Breast epithelium (tissue), 4 donors: Measurements from ENCODE around the gene ABLIM2. TPM values are rescaled to one million over a fixed set of nuclear protein-coding genes. Genes with fewer than 3 reads are reported as not detected.

Experiments
- DNase-seq, 2 donors: peaks; one replicate each; pipeline ENCODE4 v3.0.0-alpha.2; 2019; ENCODE audit warnings: low spot score in 2 of 2
- H3K27ac ChIP-seq, 2 donors: fragments of 200-600 bp; sonication (generic) in 1 of 2; one replicate each; pipeline ENCODE4 v1.5.1; 2016 to 2019; ENCODE audit warnings: mild to moderate bottlenecking in 1 of 2
- H3K27me3 ChIP-seq, 2 donors: fragments of 200-600 bp; sonication (generic) in 1 of 2; one replicate each; pipeline versions ENCODE4 v1.5.1 to v1.6.0; 2017 to 2019; ENCODE audit warnings: control low read depth in 1 of 2, mild to moderate bottlenecking in 1 of 2
- H3K36me3 ChIP-seq: fragments of 200-600 bp; one replicate; pipeline ENCODE4 v1.5.1; 2019
- H3K4me1 ChIP-seq, 2 donors: fragments of 200-600 bp; sonication (generic); one replicate each; pipeline ENCODE4 v1.5.1; 2016 to 2019; ENCODE audit warnings: control low read depth in 1 of 2
- H3K4me3 ChIP-seq, 3 donors: fragments of 200-600 bp; sonication (generic); 1 replicate in 2 of 3; 2 replicates in 1 of 3; pipeline ENCODE4 v1.5.1; 2016 to 2019; ENCODE audit warnings: mild to moderate bottlenecking in 3 of 3, moderate library complexity in 2 of 3
- H3K9me3 ChIP-seq, 2 donors: fragments of 200-600 bp; sonication (generic) in 1 of 2; one replicate each; pipeline ENCODE4 v1.5.1; 2016 to 2019; ENCODE audit warnings: control low read depth in 1 of 2
- CTCF ChIP-seq, 3 donors: fragments of 450-650 bp; IDR thresholded peaks; one replicate each; pipeline ENCODE4 v1.5.1; 2016 to 2017; ENCODE audit warnings: antibody characterized with exemption in 3 of 3, mild to moderate bottlenecking in 3 of 3, moderate library complexity in 3 of 3
- POLR2A ChIP-seq: fragments of 450-650 bp; IDR thresholded peaks from one replicate; pipeline ENCODE4 v1.6.1; 2016; ENCODE audit warnings: antibody characterized with exemption, mild to moderate bottlenecking, moderate library complexity
- POLR2AphosphoS5 ChIP-seq, 3 donors: sonication (generic); formaldehyde crosslinking; IDR thresholded peaks; one replicate each; pipeline ENCODE4 v1.6.1; 2017; ENCODE audit warnings: antibody characterized with exemption in 3 of 3
- intact Hi-C: fragments of 100-400 bp; cut with DNase I; formaldehyde crosslinking; loops from one replicate; pipeline ENCODE4 v1.15.1; 2023; ENCODE audit warnings: low total_unique reads
- total RNA-seq, 3 donors: library from RNA; depleted of rRNA; stranded (reverse); fragments of >200 nt; gene quantifications; one replicate each; pipeline ENCODE4 v1.1.0, GENCODE V29; 2016

The ABLIM2 gene
- total RNA-seq, 3 donors from 2014 or later: 4.8 to 11.5 (median 8.2) TPM

DNA sequence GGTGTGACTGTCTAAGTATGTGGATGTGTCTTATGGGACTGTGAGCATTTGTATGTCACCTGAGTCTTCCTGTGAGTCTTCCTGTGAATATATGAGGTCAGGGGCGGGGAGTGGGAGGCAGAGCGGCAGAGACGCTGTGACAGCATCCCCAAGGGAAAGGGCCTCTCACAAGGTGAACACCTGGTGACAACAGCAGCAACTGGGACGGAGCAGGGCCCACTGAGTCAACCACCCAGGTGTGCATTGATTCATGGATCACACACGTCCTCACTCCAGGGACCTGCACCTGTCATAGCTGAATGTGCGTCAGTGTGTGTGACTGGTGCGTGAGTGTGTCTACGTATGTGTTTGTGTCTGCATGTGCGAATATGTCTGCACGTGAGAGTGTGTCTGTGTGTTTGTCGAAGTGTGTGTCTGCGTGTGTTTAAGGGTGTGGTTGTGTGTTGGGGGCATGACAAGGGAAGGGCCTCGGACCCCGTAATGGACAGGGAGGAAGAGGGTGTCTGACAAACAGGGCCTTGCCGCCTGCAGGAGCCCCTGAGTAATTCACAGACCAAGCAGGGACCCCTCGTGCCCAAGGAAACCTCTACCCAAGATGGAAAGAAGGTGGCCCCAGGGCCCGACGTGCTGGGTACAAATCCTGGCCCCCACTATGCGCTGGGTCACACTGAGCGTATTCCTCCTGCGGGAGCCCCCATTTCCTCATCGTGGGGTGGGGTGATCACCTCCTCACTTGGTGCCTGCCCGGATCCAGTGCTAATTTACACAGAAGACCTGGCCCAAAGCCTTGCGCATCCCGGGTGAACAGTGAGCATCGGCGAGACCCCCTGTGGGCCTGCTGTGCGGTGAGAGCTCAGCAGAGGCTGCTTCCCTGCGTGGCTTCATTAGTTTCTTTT lies 76.7 kb downstream of the ABLIM2 start:
- H3K4me3 ChIP-seq: no peak overlapping the region
- no peak overlapping the region for H3K27ac ChIP-seq
- TF ChIP-seq CTCF (IDR thresholded peaks at IDR 0.05) (no peak), POLR2A (no peak), POLR2AphosphoS5 (IDR thresholded peaks at IDR 0.05) (no peak)
- H3K36me3 ChIP-seq: no peaks in the 10 kb centered on the region
- DNase-seq: no peak
- no peaks in the 10 kb centered on the region for H3K27me3 ChIP-seq
- no peaks in the 10 kb centered on the region for H3K4me1 ChIP-seq
- no peaks in the 10 kb centered on the region for H3K9me3 ChIP-seq
- intact Hi-C loops: no loop called here

- no peaks in the 10 kb centered on the region for H3K36me3 ChIP-seq
- intact Hi-C loops: no loop called here
- DNase-seq: no peak
- no peak overlapping the region for H3K4me3 ChIP-seq
- no peaks in the 10 kb centered on the region for H3K9me3 ChIP-seq
- H3K4me1 ChIP-seq: no peaks in the 10 kb centered on the region
- H3K27me3 ChIP-seq: no peaks in the 10 kb centered on the region
- H3K27ac ChIP-seq: no peak overlapping the region
- TF ChIP-seq POLR2A: no peak
- no peak for TF ChIP-seq CTCF (IDR thresholded peaks at IDR 0.05)
Observed at GRCh38 chr4:8081171-8081570, 77.4 kb downstream of the ABLIM2 start.

DNA sequence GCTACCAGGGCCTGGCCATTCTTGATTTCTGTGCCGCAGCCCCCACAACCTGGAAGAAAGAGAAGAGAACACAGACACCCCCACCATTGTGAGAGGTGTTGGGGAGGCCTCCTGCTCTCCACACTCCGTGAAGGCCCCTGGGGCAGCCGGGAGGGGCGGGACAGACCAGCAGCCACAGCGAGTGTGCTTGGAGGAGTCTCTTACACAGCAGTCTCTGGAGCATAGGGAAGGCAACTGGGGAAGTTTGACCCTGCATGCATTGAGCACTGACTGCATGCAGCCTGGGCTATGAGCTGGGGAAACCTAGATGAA lies 77.9 kb downstream of the ABLIM2 start:
- no peak for DNase-seq
- no peaks in the 10 kb centered on the region for H3K36me3 ChIP-seq
- TF ChIP-seq POLR2AphosphoS5 (IDR thresholded peaks at IDR 0.05) (no peak), POLR2A (no peak), CTCF (IDR thresholded peaks at IDR 0.05) (no peak)

DNA sequence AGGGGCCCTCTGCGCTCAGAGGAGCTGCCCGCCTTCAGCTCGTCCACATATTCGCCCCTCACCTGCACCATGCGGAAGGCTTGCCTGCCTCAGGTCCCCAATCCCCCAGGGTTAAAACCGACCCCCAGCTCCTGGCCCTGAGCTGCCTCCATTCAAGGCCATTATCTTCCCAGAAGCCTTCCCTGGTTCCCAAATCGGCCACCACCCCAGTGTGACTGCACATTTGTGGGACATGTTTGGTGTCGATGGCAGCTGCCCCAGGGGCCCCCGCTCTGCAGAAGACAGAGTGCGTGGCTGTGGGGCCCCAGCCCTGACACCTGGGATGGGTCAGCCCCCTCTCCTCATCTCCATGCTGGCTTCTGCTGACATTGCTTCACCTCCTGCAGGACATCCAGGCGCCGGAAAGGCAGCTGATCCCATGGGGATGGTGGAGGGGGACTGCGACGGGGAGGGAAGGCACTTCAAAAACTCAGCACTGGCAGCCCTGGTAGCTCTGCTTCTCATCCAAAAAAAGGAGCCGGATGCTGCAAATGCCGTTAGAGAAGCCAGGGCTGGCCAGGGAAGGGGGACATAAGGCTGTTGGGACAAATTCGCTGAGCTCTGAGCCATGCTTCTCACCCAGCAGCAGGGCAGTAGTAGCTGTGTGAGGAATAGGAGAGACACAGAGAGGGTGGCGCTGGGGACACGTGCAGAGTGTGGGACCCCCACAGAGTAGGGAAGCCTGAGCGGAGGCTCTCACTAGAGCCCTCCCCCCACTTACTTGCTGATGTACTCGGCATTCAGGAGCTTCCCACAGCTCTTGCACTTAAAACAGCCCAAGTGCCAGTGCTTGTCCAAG lies 78.5 kb downstream of the ABLIM2 start:
- TF ChIP-seq POLR2A: no peak
- no peak for TF ChIP-seq CTCF (IDR thresholded peaks at IDR 0.05)
- TF ChIP-seq POLR2AphosphoS5 (IDR thresholded peaks at IDR 0.05): no peak
- no peaks in the 10 kb centered on the region for H3K27me3 ChIP-seq
- H3K4me3 ChIP-seq: no peak overlapping the region
- no peaks in the 10 kb centered on the region for H3K36me3 ChIP-seq
- DNase-seq: no peak
- no peaks in the 10 kb centered on the region for H3K9me3 ChIP-seq
- H3K4me1 ChIP-seq: no peaks in the 10 kb centered on the region
- intact Hi-C loops: no loop called here
- H3K27ac ChIP-seq: no peak overlapping the region

More for the DNA sequence above, 77.9 kb downstream of the ABLIM2 start:
- no peaks in the 10 kb centered on the region for H3K4me1 ChIP-seq
- H3K4me3 ChIP-seq: no peak overlapping the region
- H3K27me3 ChIP-seq: no peaks in the 10 kb centered on the region
- no peaks in the 10 kb centered on the region for H3K9me3 ChIP-seq
- no peak overlapping the region for H3K27ac ChIP-seq
- intact Hi-C loops: no loop called here
